ENCODE data around the gene BPIFB4. TPM values are rescaled to one million over a fixed set of nuclear protein-coding genes. Genes with fewer than 3 reads are reported as not detected.

BPIFB4 gene
- total and polyA plus RNA-seq, 2 experiments from 2014 or later = not detected

- H3K27ac ChIP-seq = no peak overlapping the region
- no peak for DNase-seq (ENCODE audit: low spot score)
- 77% methylated on average over 5 of the region's 5 CpGs for WGBS (ENCODE audit: low lambda C conversion rate, missing lambda C conversion rate)
- no peak for TF ChIP-seq EZH2 (IDR thresholded peaks at IDR 0.05; ENCODE audit: borderline replicate concordance)
- TF ChIP-seq CTCF (IDR thresholded peaks at IDR 0.05; ENCODE audit: poor library complexity) = no peak
- TF ChIP-seq EZH2phosphoT487 (IDR thresholded peaks at IDR 0.05; ENCODE audit: low read depth, severe bottlenecking, unreplicated experiment) = no peak
- no peak overlapping the region for H2AFZ ChIP-seq
- peaks cover 21% of the 10 kb centered on the region for H3K27me3 ChIP-seq
- H3K36me3 ChIP-seq (replicated peaks; ENCODE audit: insufficient read depth, low read depth) = no peaks in the 10 kb centered on the region
- H3K4me2 ChIP-seq = no peak overlapping the region
- no peaks in the 10 kb centered on the region for H4K20me1 ChIP-seq (ENCODE audit: insufficient read depth, poor library complexity, severe bottlenecking)
- no peaks in the 10 kb centered on the region for H3K9me3 ChIP-seq (ENCODE audit: low read depth)
- no peaks in the 10 kb centered on the region for H3K79me2 ChIP-seq
- H3K4me3 ChIP-seq = no peak overlapping the region
- H3K9me2 ChIP-seq (replicated peaks; ENCODE audit: insufficient read depth) = no peaks in the 10 kb centered on the region
- no peaks in the 10 kb centered on the region for H3K4me1 ChIP-seq (ENCODE audit: insufficient read depth)
Measured at GRCh38 chr20:33147299-33147698, 67.9 kb downstream of the BPIFB4 start.

- H3K4me1 ChIP-seq (ENCODE audit: insufficient read depth) = no peaks in the 10 kb centered on the region
- no peak overlapping the region for H2AFZ ChIP-seq
- H4K20me1 ChIP-seq (ENCODE audit: insufficient read depth, poor library complexity, severe bottlenecking) = no peaks in the 10 kb centered on the region
- no peaks in the 10 kb centered on the region for H3K79me2 ChIP-seq
- H3K9me2 ChIP-seq (replicated peaks; ENCODE audit: insufficient read depth) = no peaks in the 10 kb centered on the region
- H3K27me3 ChIP-seq = peaks cover 19% of the 10 kb centered on the region
- TF ChIP-seq CTCF (IDR thresholded peaks at IDR 0.05; ENCODE audit: poor library complexity) = no peak
- no peak for TF ChIP-seq EZH2phosphoT487 (IDR thresholded peaks at IDR 0.05; ENCODE audit: low read depth, severe bottlenecking, unreplicated experiment)
- TF ChIP-seq EZH2 (IDR thresholded peaks at IDR 0.05; ENCODE audit: borderline replicate concordance) = no peak
- no peak for DNase-seq (ENCODE audit: low spot score)
- no peaks in the 10 kb centered on the region for H3K9me3 ChIP-seq (ENCODE audit: low read depth)
- WGBS (ENCODE audit: low lambda C conversion rate, missing lambda C conversion rate) = 83% methylated on average over 4 of the region's 4 CpGs
- H3K4me2 ChIP-seq = no peak overlapping the region
- no peaks in the 10 kb centered on the region for H3K36me3 ChIP-seq (replicated peaks; ENCODE audit: insufficient read depth, low read depth)
- H3K4me3 ChIP-seq = no peak overlapping the region
- no peak overlapping the region for H3K27ac ChIP-seq
Measured at GRCh38 chr20:33148040-33148439, 68.6 kb downstream of the BPIFB4 start.

GRCh38 chr20:33154252-33154651 lies 74.8 kb downstream of the BPIFB4 start:
- H3K9me2 ChIP-seq (replicated peaks; ENCODE audit: insufficient read depth) = no peaks in the 10 kb centered on the region
- H3K4me3 ChIP-seq = no peak overlapping the region
- no peaks in the 10 kb centered on the region for H3K9me3 ChIP-seq (ENCODE audit: low read depth)
- H2AFZ ChIP-seq = no peak overlapping the region
- no peak overlapping the region for H3K4me2 ChIP-seq
- H3K27me3 ChIP-seq = peaks cover 66% of the 10 kb centered on the region
- WGBS (ENCODE audit: low lambda C conversion rate, missing lambda C conversion rate) = 92% methylated on average over 6 of the region's 6 CpGs
- no peaks in the 10 kb centered on the region for H4K20me1 ChIP-seq (ENCODE audit: insufficient read depth, poor library complexity, severe bottlenecking)
- no peaks in the 10 kb centered on the region for H3K4me1 ChIP-seq (ENCODE audit: insufficient read depth)
- TF ChIP-seq CTCF (IDR thresholded peaks at IDR 0.05; ENCODE audit: poor library complexity) (no peak), EZH2 (IDR thresholded peaks at IDR 0.05; ENCODE audit: borderline replicate concordance) (no peak), EZH2phosphoT487 (IDR thresholded peaks at IDR 0.05; ENCODE audit: low read depth, severe bottlenecking, unreplicated experiment) (no peak)
- no peak for DNase-seq (ENCODE audit: low spot score)
- H3K27ac ChIP-seq = no peak overlapping the region
- no peaks in the 10 kb centered on the region for H3K79me2 ChIP-seq
- H3K36me3 ChIP-seq (replicated peaks; ENCODE audit: insufficient read depth, low read depth) = no peaks in the 10 kb centered on the region

All from hepatocyte (in vitro differentiated cells).